ENCODE results near the gene WEE2.
"Not testable (repeated sequence)": the region's sequence is repeated elsewhere in the genome, so short reads cannot be mapped to it uniquely, and the experiment has no call there.

Gene WEE2

GRCh38 chr7:141715794-141716689, 7.9 kb downstream of the WEE2 start:
- no peak for DNase-seq

GRCh38 chr7:141717450-141717849, 9.3 kb downstream of the WEE2 start:
- DNase-seq, result no peak

GRCh38 chr7:141722529-141722928, 14.4 kb downstream of the WEE2 start:
- no peak for DNase-seq

GRCh38 chr7:141729020-141729419, 20.9 kb downstream of the WEE2 start:
- no peak for DNase-seq

GRCh38 chr7:141731476-141732149, 23.5 kb downstream of the WEE2 start:
- no peak for DNase-seq

GRCh38 chr7:141737118-141737835, 29.1 kb downstream of the WEE2 start:
- no peak for DNase-seq

- peak; percentile 96 for DNase-seq
Measured at GRCh38 chr7:141737836-141738591, 29.9 kb downstream of the WEE2 start, which contains the start of gene SSBP1. Gene SSBP1 (plus strand): TSS chr7:141738358. CDS start chr7:141739167, 809 bp downstream.

GRCh38 chr7:141738592-141739013, 30.4 kb downstream of the WEE2 start:
- DNase-seq, result no peak

GRCh38 chr7:141739250-141739649, 31.1 kb downstream of the WEE2 start:
- DNase-seq, result no peak

- no peak for DNase-seq
Measured at GRCh38 chr7:141742229-141742628, 34.1 kb downstream of the WEE2 start.

- no peak for DNase-seq
Measured at GRCh38 chr7:141744131-141744530, 36.0 kb downstream of the WEE2 start.

- DNase-seq, result no peak
Measured at GRCh38 chr7:141748396-141748795, 40.2 kb downstream of the WEE2 start.

- DNase-seq, result peak; percentile 3
Measured at GRCh38 chr7:141751904-141752303, 43.8 kb downstream of the WEE2 start.

- DNase-seq, result no peak
Measured at GRCh38 chr7:141752634-141753033, 44.5 kb downstream of the WEE2 start.

GRCh38 chr7:141754939-141755338, 46.8 kb downstream of the WEE2 start:
- peak; percentile 6 for DNase-seq

- DNase-seq, result no peak
Measured at GRCh38 chr7:141763797-141764196, 55.6 kb downstream of the WEE2 start, which contains the start of gene TAS2R3. Gene TAS2R3 (plus strand): TSS chr7:141764097. CDS start chr7:141764159, 62 bp downstream.

- not testable (repeated sequence) for DNase-seq
Measured at GRCh38 chr7:141770083-141770583, 62.0 kb downstream of the WEE2 start.

- no peak for DNase-seq
Measured at GRCh38 chr7:141776374-141776773, 68.2 kb downstream of the WEE2 start, which contains the start of gene TAS2R4. Gene TAS2R4 (plus strand): TSS chr7:141776674. CDS start chr7:141778489, 1,815 bp downstream.
